H9 (cell line): ENCODE data around the gene RAB24. TPM values are rescaled to one million over a fixed set of nuclear protein-coding genes. Genes with fewer than 3 reads are reported as not detected.

Source experiments
- DNase-seq: peaks from one replicate; pipeline ENCODE4 v3.0.0-alpha.2; 2017
- H2AFZ ChIP-seq: one replicate; pipeline ENCODE4 v1.6.1; 2013; ENCODE audit warnings: mild to moderate bottlenecking, low read length, control low read depth, moderate library complexity
- H2AK5ac ChIP-seq: 2 replicates; pipeline ENCODE4 v1.6.1; 2013; ENCODE audit warnings: low read length, control low read depth, mixed read lengths; ENCODE audit not compliant: insufficient read length
- H2BK120ac ChIP-seq: one replicate; pipeline ENCODE4 v1.6.1; 2013; ENCODE audit warnings: low read depth, mild to moderate bottlenecking, low read length, control low read depth, inconsistent platforms; ENCODE audit not compliant: poor library complexity, severe bottlenecking
- H2BK12ac ChIP-seq: 2 replicates; pipeline ENCODE4 v1.6.1; 2013; ENCODE audit warnings: low read length, control low read depth, mixed read lengths, low read depth; ENCODE audit not compliant: insufficient read length
- H2BK15ac ChIP-seq: 2 replicates; pipeline ENCODE4 v1.6.1; 2013; ENCODE audit warnings: low read depth, low read length, control low read depth
- H2BK20ac ChIP-seq: one replicate; pipeline ENCODE4 v1.6.1; 2013; ENCODE audit warnings: low read depth, mild to moderate bottlenecking, low read length, control low read depth, inconsistent platforms; ENCODE audit not compliant: poor library complexity, severe bottlenecking
- H2BK5ac ChIP-seq: 2 replicates; pipeline ENCODE4 v1.6.1; 2013; ENCODE audit warnings: low read length, control low read depth, mixed read lengths; ENCODE audit not compliant: insufficient read length
- H3K14ac ChIP-seq: 2 replicates; pipeline ENCODE4 v1.6.1; 2013; ENCODE audit warnings: low read length, control low read depth; ENCODE audit not compliant: insufficient read depth
- H3K18ac ChIP-seq: 2 replicates; pipeline ENCODE4 v1.6.1; 2013; ENCODE audit warnings: low read depth, mild to moderate bottlenecking, mixed read lengths, low read length, control low read depth; ENCODE audit not compliant: insufficient read length
- H3K23ac ChIP-seq: 2 replicates; pipeline ENCODE4 v1.6.1; 2013; ENCODE audit warnings: low read length, control low read depth, mixed read lengths, low read depth; ENCODE audit not compliant: insufficient read length
- H3K23me2 ChIP-seq: 2 replicates; pipeline ENCODE4 v1.6.1; 2013; ENCODE audit warnings: low read depth, mild to moderate bottlenecking, mixed read lengths, low read length, control low read depth; ENCODE audit not compliant: insufficient read length, poor library complexity, severe bottlenecking
- H3K27ac ChIP-seq: 2 replicates; pipeline ENCODE4 v1.5.1; 2013; ENCODE audit warnings: low read length, control low read depth, mixed read lengths, low read depth; ENCODE audit not compliant: insufficient read length
- H3K27me3 ChIP-seq: 2 replicates; pipeline ENCODE4 v1.6.1; 2013; ENCODE audit warnings: low read length, control low read depth, inconsistent platforms; ENCODE audit not compliant: insufficient read depth
- H3K4ac ChIP-seq: 2 replicates; pipeline ENCODE4 v1.6.1; 2013; ENCODE audit warnings: low read depth, mild to moderate bottlenecking, control low read depth, inconsistent platforms, low read length, moderate library complexity
- H3K4me1 ChIP-seq: 2 replicates; pipeline ENCODE4 v1.6.1; 2013; ENCODE audit warnings: low read length, control low read depth, inconsistent platforms; ENCODE audit not compliant: insufficient read depth
- H3K4me2 ChIP-seq: 2 replicates; pipeline ENCODE4 v1.6.1; 2013; ENCODE audit warnings: low read length, control low read depth, mixed read lengths; ENCODE audit not compliant: insufficient read length, insufficient read depth
- H3K56ac ChIP-seq: 2 replicates; pipeline ENCODE4 v1.6.1; 2013; ENCODE audit warnings: low read depth, mild to moderate bottlenecking, mixed read lengths, low read length, control low read depth; ENCODE audit not compliant: insufficient read length
- H3K79me1 ChIP-seq: 2 replicates; pipeline ENCODE4 v1.6.1; 2013; ENCODE audit warnings: low read depth, mild to moderate bottlenecking, moderate library complexity, low read length, control low read depth, inconsistent platforms; ENCODE audit not compliant: insufficient read depth, poor library complexity, severe bottlenecking
- H3K79me2 ChIP-seq: 2 replicates; pipeline ENCODE4 v1.6.1; 2013; ENCODE audit warnings: low read length, control low read depth, inconsistent platforms; ENCODE audit not compliant: insufficient read depth
- H3K9ac ChIP-seq: 2 replicates; pipeline ENCODE4 v1.6.1; 2013; ENCODE audit warnings: low read length, control low read depth, mixed read lengths; ENCODE audit not compliant: insufficient read length; ENCODE audit errors: extremely low read depth
- H3K9me3 ChIP-seq: one replicate; pipeline ENCODE4 v1.6.1; 2013; ENCODE audit warnings: low read depth, low read length, inconsistent platforms; ENCODE audit not compliant: control insufficient read depth
- H3T11ph ChIP-seq: one replicate; pipeline ENCODE4 v1.6.1; 2013; ENCODE audit warnings: mild to moderate bottlenecking, low read length, control low read depth, inconsistent platforms
- H4K20me1 ChIP-seq: one replicate; pipeline ENCODE4 v1.6.1; 2013; ENCODE audit not compliant: control insufficient read depth, insufficient read length, insufficient read depth
- H4K5ac ChIP-seq: 2 replicates; pipeline ENCODE4 v1.6.1; 2013; ENCODE audit warnings: low read depth, mild to moderate bottlenecking, mixed read lengths, low read length, control low read depth; ENCODE audit not compliant: insufficient read length
- H4K8ac ChIP-seq: replicated peaks from 2 replicates; pipeline ENCODE4 v1.6.1; 2013; ENCODE audit warnings: low read length, control low read depth, mixed read lengths, low read depth; ENCODE audit not compliant: insufficient read length
- H4K91ac ChIP-seq: 2 replicates; pipeline ENCODE4 v1.6.1; 2013; ENCODE audit warnings: low read depth, mild to moderate bottlenecking, moderate library complexity, mixed read lengths, low read length, control low read depth; ENCODE audit not compliant: insufficient read length
- H3K27ac Mint-ChIP-seq, 3 experiments: 2 replicates in 2 of 3; 3 replicates in 1 of 3; pipeline ENCODE4 v1.8.0; 2020 to 2021; ENCODE audit warnings: mixed read lengths in 3 of 3, mild to moderate bottlenecking in 1 of 3, moderate library complexity in 1 of 3
- H3K27me3 Mint-ChIP-seq: 2 replicates; pipeline ENCODE4 v1.8.0; 2021; ENCODE audit warnings: low read depth, mild to moderate bottlenecking, moderate library complexity, mixed read lengths
- H3K36me3 Mint-ChIP-seq, 3 experiments: 2 replicates in 2 of 3; 3 replicates in 1 of 3; pipeline ENCODE4 v1.8.0; 2020 to 2021; ENCODE audit warnings: low read depth in 3 of 3, mixed read lengths in 3 of 3; ENCODE audit not compliant: insufficient read depth in 1 of 3
- H3K4me1 Mint-ChIP-seq, 2 experiments: 2 replicates each; pipeline ENCODE4 v1.8.0; 2020; ENCODE audit warnings: mixed read lengths in 2 of 2
- H3K4me3 Mint-ChIP-seq, 2 experiments: 2 replicates in 1 of 2; 3 replicates in 1 of 2; pipeline ENCODE4 v1.8.0; 2020 to 2021; ENCODE audit warnings: mild to moderate bottlenecking in 2 of 2, mixed read lengths in 2 of 2, moderate library complexity in 1 of 2
- H3K9me3 Mint-ChIP-seq, 2 experiments: 2 replicates in 1 of 2; 3 replicates in 1 of 2; pipeline ENCODE4 v1.8.0; 2020; ENCODE audit warnings: mild to moderate bottlenecking in 2 of 2, mixed read lengths in 2 of 2, moderate library complexity in 1 of 2
- CTCF ChIP-seq: fragments of 200-600 bp; sonication (generic); conservative IDR thresholded peaks from 3 replicates; pipeline ENCODE4 v1.8.0; 2021; ENCODE audit warnings: antibody characterized with exemption, mild to moderate bottlenecking
- WGBS: extraction: QIAGEN DNeasy Blood & Tissue Kit; methylation state at CpG from one replicate; pipeline ENCODE4 v1.1.7; 2013; ENCODE audit warnings: missing lambda C conversion rate, low lambda C conversion rate, mixed read lengths; ENCODE audit not compliant: insufficient read length; ENCODE audit errors: extremely low coverage; 5-methylcytosine and 5-hydroxymethylcytosine counted together
- total RNA-seq: library from RNA; stranded (reverse); gene quantifications from 2 replicates; pipeline ENCODE4 v1.2.1, GENCODE V29; 2021

Gene RAB24
- total RNA-seq, 1 experiment from 2014 or later: 17.6 TPM

- Mint-ChIP-seq H3K36me3 (peaks cover 3 to 9% (median 6%) of the 10 kb centered on the region in 3 experiments; a peak in 5 of 7 replicates), H3K27ac (peak overlapping the region in 1 of 3 experiments; percentile 61; a peak in 1 of 7 replicates)
- DNase-seq: no peak
Measured at GRCh38 chr5:177315411-177315810, 11.9 kb upstream of the RAB24 start.

More at GRCh38 chr5:177315411-177315810, 11.9 kb upstream of the RAB24 start:
- Histone ChIP-seq H4K5ac (no peak overlapping the region), H3K4ac (no peak overlapping the region), H2BK20ac (no peak overlapping the region), H3K9me3 (no peaks in the 10 kb centered on the region), H3K9ac (no peak overlapping the region), H2BK120ac (no peak overlapping the region), H3K56ac (no peak overlapping the region), H3K79me1 (no peaks in the 10 kb centered on the region), H4K8ac (no peak overlapping the region), H3K4me2 (no peak overlapping the region), H3K23ac (no peak overlapping the region), H2AK5ac (no peak overlapping the region), H3K18ac (no peak overlapping the region), H2BK12ac (no peak overlapping the region), H3K79me2 (no peaks in the 10 kb centered on the region), H3K27me3 (no peaks in the 10 kb centered on the region), H2BK15ac (no peak overlapping the region), H2BK5ac (no peak overlapping the region), H4K91ac (no peak overlapping the region), H3K23me2 (peaks cover 14% of the 10 kb centered on the region), H3K4me1 (no peaks in the 10 kb centered on the region), H4K20me1 (no peaks in the 10 kb centered on the region), H3T11ph (no peak overlapping the region), H3K14ac (no peak overlapping the region), H3K27ac (no peak overlapping the region), H2AFZ (no peak overlapping the region)
- Mint-ChIP-seq H3K4me3 (no peak overlapping the region), H3K9me3 (no peaks in the 10 kb centered on the region; a peak in 1 of 5 replicates), H3K27me3 (no peaks in the 10 kb centered on the region), H3K4me1 (peaks cover 14 to 24% of the 10 kb centered on the region in 2 experiments)
- TF ChIP-seq CTCF: no peak
- WGBS: no CpG with 5 or more reads among the region's 7 CpGs
